ENCODE results near the gene C2CD2L. TPM values are rescaled to one million over a fixed set of nuclear protein-coding genes. Genes with fewer than 3 reads are reported as not detected.
A peak's percentile ranks its signal among the peaks of the same experiment; 100 is the strongest.

Gene C2CD2L
- total RNA-seq, 1 donor from 2014 or later, result 6.1 TPM

DNA sequence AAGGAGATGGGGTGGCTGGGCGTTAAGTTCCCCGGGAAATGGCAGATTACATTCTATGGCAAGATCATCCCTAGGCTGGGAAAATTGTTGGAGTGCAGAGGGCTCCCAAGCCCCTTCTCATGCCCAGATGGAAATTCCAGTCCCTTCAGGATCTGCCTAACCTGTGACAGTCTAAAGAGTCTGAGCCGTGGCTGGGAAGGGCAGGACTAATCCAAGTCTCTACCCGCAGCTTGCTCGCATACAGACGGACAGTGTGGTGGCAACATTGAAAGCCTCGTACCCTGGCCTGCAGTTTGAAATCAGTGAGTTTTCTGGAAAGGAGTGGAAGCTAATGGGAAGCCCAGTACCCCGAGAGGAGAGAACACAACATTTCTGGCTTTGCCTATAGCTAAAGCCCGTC lies 18.7 kb upstream of the C2CD2L start:
- no peak for DNase-seq (ENCODE audit: low read depth)
- no peak overlapping the region for H3K4me3 ChIP-seq (ENCODE audit: low read depth, low read length)
- TF ChIP-seq, protein P1, sequence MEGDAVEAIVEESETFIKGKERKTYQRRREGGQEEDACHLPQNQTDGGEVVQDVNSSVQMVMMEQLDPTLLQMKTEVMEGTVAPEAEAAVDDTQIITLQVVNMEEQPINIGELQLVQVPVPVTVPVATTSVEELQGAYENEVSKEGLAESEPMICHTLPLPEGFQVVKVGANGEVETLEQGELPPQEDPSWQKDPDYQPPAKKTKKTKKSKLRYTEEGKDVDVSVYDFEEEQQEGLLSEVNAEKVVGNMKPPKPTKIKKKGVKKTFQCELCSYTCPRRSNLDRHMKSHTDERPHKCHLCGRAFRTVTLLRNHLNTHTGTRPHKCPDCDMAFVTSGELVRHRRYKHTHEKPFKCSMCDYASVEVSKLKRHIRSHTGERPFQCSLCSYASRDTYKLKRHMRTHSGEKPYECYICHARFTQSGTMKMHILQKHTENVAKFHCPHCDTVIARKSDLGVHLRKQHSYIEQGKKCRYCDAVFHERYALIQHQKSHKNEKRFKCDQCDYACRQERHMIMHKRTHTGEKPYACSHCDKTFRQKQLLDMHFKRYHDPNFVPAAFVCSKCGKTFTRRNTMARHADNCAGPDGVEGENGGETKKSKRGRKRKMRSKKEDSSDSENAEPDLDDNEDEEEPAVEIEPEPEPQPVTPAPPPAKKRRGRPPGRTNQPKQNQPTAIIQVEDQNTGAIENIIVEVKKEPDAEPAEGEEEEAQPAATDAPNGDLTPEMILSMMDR (conservative IDR thresholded peaks at IDR 0.05; ENCODE audit: low read depth, low read length), result no peak

DNA sequence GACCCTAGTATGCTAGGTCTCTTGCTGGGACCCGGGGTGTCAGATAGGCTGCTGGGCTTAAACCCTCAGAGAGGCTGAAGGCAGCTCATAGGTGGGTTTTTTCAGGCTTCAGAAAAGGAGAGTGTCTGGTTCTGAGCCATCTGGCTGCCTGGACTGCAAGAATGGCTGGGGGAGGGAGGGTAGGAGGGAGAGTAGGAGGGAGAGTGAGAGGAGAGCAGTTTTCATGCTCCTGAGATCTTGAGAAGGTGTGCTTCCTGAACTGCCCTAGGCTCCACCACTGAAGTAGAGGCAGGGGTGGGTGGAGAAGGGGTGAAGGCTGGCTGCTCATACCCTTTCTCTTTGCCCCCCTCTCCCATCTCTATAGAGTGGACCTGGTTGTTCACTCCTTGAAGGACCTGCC lies 17.8 kb upstream of the C2CD2L start:
- TF ChIP-seq, protein P1 (conservative IDR thresholded peaks at IDR 0.05; ENCODE audit: low read depth, low read length), result no peak
- no peak for DNase-seq (ENCODE audit: low read depth)
- no peak overlapping the region for H3K4me3 ChIP-seq (ENCODE audit: low read depth, low read length)

DNA sequence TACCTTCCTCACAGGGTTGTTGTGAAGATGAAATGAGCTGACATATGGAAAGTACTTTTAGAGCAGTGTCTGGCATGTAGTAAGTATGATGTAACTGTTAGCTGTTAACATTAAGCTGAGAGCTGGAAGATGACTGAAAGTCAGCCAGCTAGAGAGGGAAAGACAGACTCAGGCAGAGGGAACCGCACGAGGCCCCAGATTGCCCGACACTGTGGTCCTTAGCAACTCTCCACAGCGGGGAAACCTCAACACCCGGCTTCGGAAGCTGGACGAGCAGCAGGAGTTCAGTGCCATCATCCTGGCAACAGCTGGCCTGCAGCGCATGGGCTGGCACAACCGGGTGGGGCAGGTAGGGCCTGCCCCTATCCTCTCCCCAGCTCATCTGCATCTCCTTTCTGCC lies 16.0 kb upstream of the C2CD2L start:
- no peak overlapping the region for H3K4me3 ChIP-seq (ENCODE audit: low read depth, low read length)
- TF ChIP-seq, protein P1 (conservative IDR thresholded peaks at IDR 0.05; ENCODE audit: low read depth, low read length), result no peak
- DNase-seq (ENCODE audit: low read depth), result no peak

DNA sequence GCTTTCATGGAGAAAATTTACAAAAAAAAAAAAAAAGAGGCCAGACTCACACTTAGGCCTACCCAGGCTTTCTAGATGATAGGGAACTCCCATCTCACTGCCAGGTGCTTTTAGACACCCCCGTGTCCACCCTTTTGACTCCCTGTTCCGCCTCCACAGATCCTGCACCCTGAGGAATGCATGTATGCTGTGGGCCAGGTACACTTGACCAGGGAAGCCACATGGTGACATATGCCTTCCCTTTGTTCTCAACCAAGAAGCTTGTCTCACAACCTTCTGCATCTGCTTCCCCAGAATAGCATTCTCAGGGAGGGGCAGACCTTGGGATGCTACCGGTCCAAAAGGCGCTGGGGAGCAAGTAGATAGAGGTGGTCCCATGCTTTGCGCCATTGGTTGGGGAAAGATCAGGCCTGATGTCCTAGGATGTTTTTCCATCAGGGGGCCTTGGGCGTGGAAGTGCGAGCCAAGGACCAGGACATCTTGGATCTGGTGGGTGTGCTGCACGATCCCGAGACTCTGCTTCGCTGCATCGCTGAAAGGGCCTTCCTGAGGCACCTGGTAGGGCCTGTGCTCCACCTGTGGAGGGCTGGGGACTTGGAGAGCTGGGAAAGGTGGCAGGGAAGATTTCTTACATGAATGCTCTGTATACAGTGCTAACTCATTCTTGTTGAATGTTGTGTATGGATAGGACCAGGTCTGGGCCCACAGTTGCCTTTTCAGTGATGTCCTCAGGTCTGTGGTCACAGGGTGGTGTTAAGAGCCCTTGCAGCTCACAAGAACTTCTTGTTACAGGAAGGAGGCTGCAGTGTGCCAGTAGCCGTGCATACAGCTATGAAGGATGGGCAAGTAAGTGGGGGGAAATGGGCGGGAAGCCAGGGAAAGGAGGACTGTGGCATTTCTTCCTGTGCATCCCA lies 14.9 kb upstream of the C2CD2L start:
- TF ChIP-seq, protein P1 (conservative IDR thresholded peaks at IDR 0.05; ENCODE audit: low read depth, low read length), result no peak
- DNase-seq (ENCODE audit: low read depth), result no peak
- no peak overlapping the region for H3K4me3 ChIP-seq (ENCODE audit: low read depth, low read length)

DNA sequence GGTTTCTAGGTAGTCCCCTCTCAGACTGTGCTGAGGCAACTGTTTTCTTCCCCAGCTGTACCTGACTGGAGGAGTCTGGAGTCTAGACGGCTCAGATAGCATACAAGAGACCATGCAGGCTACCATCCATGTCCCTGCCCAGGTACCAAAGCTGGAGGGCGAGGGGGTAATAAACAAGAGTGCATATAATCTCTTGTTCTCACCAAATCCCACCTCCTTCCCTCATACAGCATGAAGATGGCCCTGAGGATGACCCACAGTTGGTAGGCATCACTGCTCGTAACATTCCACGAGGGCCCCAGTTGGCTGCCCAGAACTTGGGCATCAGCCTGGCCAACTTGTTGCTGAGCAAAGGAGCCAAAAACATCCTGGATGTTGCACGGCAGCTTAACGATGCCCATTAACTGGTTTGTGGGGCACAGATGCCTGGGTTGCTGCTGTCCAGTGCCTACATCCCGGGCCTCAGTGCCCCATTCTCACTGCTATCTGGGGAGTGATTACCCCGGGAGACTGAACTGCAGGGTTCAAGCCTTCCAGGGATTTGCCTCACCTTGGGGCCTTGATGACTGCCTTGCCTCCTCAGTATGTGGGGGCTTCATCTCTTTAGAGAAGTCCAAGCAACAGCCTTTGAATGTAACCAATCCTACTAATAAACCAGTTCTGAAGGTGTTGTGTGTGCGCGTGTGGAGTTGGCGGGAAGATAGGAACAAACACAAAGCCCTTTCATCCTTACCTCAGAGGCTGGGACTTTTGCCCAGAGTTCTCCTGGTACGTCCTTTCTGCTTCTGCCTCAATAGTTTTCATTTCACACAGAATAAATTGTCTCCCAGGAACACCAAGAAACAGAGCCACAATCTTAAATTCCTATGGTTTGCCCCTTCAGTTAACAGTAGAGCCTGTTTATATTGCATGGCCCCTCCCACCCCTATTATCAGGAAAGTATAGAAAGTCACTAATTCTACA lies 14.0 kb upstream of the C2CD2L start:
- H3K4me3 ChIP-seq (ENCODE audit: low read depth, low read length), result peak overlapping the region; percentile 82
- no peak for DNase-seq (ENCODE audit: low read depth)
- TF ChIP-seq, protein P1 (conservative IDR thresholded peaks at IDR 0.05; ENCODE audit: low read depth, low read length), result no peak

DNA sequence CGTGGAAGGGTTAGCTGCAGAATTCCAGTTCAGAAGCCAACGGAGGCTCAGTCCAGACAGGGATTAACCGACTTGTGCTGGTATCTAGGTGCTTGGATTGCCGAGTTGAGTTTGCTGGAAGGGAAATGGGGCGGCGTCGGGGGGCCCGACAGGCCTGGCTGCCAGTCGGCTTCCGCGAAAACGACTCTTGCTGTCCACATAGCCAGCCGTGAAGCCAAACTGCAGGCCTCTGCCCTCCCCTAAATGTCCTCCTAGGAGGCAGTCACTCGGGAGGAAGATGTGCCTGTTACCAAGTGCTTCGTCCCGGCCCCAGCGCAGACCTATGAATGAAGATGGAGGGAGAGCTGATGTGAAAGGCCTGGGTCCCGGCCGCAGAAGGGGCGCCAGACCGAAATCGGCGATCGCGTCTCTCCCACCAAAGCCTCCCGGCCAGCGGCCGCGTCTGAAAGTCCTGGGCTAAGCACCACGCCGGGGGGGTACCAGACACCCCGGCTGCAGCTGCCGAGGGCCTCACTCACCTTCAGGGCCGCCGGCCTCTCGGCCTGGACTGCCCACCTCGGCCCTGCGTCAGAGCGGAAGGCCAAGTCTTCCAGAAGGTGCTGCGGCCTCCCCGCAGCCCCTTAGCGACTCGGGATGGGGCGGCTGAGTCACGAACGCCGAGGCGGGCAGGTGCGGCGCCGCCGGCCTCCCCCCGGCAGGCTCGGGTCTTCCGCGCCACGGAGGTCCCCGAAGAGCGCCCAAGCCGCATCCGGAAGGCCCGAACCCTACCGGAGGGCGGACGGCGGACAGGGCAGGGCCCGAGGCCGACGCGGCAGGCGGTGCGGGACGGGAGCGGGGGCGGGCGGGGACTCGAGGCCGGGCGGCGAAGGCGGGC lies 13.0 kb upstream of the C2CD2L start:
- DNase-seq (ENCODE audit: low read depth), result no peak
- H3K4me3 ChIP-seq (ENCODE audit: low read depth, low read length), result peak overlapping the region; percentile 82
- TF ChIP-seq, protein P1 (conservative IDR thresholded peaks at IDR 0.05; ENCODE audit: low read depth, low read length), result no peak
